Mesenchymal stem cell (in vitro differentiated cells and primary cell): ENCODE data around the gene IST1.
A peak's percentile ranks its signal among the peaks of the same experiment; 100 is the strongest.

Experiments
- DNase-seq: peaks from one replicate; pipeline ENCODE4 v3.0.0-alpha.2; 2013
- H2AFZ ChIP-seq: one replicate; pipeline ENCODE4 v1.6.1; 2013; ENCODE audit warnings: low read depth, mild to moderate bottlenecking, control low read depth, inconsistent platforms, low read length, moderate library complexity
- H2AK5ac ChIP-seq: 2 replicates; pipeline ENCODE4 v1.6.1; 2013; ENCODE audit warnings: low read length, moderate library complexity, mild to moderate bottlenecking, inconsistent platforms; ENCODE audit not compliant: severe bottlenecking
- H2BK120ac ChIP-seq: one replicate; pipeline ENCODE4 v1.6.1; 2013; ENCODE audit warnings: low read depth, mild to moderate bottlenecking, inconsistent platforms, low read length, moderate library complexity
- H2BK12ac ChIP-seq, 2 experiments: one replicate each; pipeline ENCODE4 v1.6.1; 2013; ENCODE audit warnings: inconsistent platforms in 2 of 2, low read length in 2 of 2, mild to moderate bottlenecking in 2 of 2, moderate library complexity in 2 of 2, control low read depth in 1 of 2
- H2BK15ac ChIP-seq: one replicate; pipeline ENCODE4 v1.6.1; 2013; ENCODE audit warnings: mild to moderate bottlenecking, low read depth, inconsistent platforms; ENCODE audit not compliant: poor library complexity, severe bottlenecking
- H2BK5ac ChIP-seq: 2 replicates; pipeline ENCODE4 v1.6.1; 2013; ENCODE audit warnings: low read depth, mild to moderate bottlenecking, low read length, control low read depth, inconsistent platforms; ENCODE audit not compliant: poor library complexity, severe bottlenecking
- H3K14ac ChIP-seq, 2 experiments: one replicate each; pipeline ENCODE4 v1.6.1; 2013; ENCODE audit warnings: inconsistent platforms in 2 of 2, low read length in 2 of 2, control low read depth in 1 of 2, mild to moderate bottlenecking in 1 of 2, moderate library complexity in 1 of 2
- H3K18ac ChIP-seq, 2 experiments: one replicate each; pipeline ENCODE4 v1.6.1; 2013; ENCODE audit warnings: inconsistent platforms in 2 of 2, low read length in 2 of 2, control low read depth in 1 of 2, low read depth in 1 of 2, mild to moderate bottlenecking in 1 of 2
- H3K23ac ChIP-seq, 2 experiments: one replicate each; pipeline ENCODE4 v1.6.1; 2013; ENCODE audit warnings: inconsistent platforms in 2 of 2, low read length in 2 of 2, mild to moderate bottlenecking in 2 of 2, moderate library complexity in 2 of 2, control low read depth in 1 of 2
- H3K27ac ChIP-seq: 2 replicates; pipeline ENCODE4 v1.5.1; 2013; ENCODE audit warnings: mild to moderate bottlenecking, moderate library complexity, low read length, control low read depth, inconsistent platforms; ENCODE audit not compliant: poor library complexity, severe bottlenecking
- H3K27me3 ChIP-seq, 2 experiments: 2 replicates each; pipeline versions ENCODE4 v1.6.1 to v1.7.0; 2013; ENCODE audit warnings: low read length in 2 of 2, mild to moderate bottlenecking in 2 of 2, moderate library complexity in 2 of 2, control low read depth in 1 of 2, inconsistent platforms in 1 of 2; ENCODE audit not compliant: control insufficient read depth in 1 of 2, insufficient read depth in 1 of 2
- H3K36me3 ChIP-seq, 2 experiments: 2 replicates each; pipeline versions ENCODE4 v1.6.1 to v1.7.0; 2013; ENCODE audit warnings: low read length in 2 of 2, control low read depth in 1 of 2, inconsistent platforms in 1 of 2, low read depth in 1 of 2, mild to moderate bottlenecking in 1 of 2; ENCODE audit not compliant: insufficient read depth in 2 of 2, control insufficient read depth in 1 of 2
- H3K4ac ChIP-seq, 2 experiments: one replicate each; pipeline ENCODE4 v1.6.1; 2013; ENCODE audit warnings: inconsistent platforms in 2 of 2, low read length in 2 of 2, mild to moderate bottlenecking in 2 of 2, moderate library complexity in 2 of 2, control low read depth in 1 of 2, low read depth in 1 of 2
- H3K4me1 ChIP-seq: 2 replicates; pipeline ENCODE4 v1.6.1; 2013; ENCODE audit warnings: low read depth, low read length, control low read depth; ENCODE audit not compliant: control insufficient read depth, insufficient read depth
- H3K4me2 ChIP-seq: 2 replicates; pipeline ENCODE4 v1.6.1; 2013; ENCODE audit warnings: low read length, mild to moderate bottlenecking, inconsistent platforms; ENCODE audit not compliant: poor library complexity, severe bottlenecking
- H3K4me3 ChIP-seq, 2 experiments: 2 replicates each; pipeline versions ENCODE4 v1.5.1 to v1.7.0; 2013; ENCODE audit warnings: low read length in 2 of 2, mild to moderate bottlenecking in 2 of 2, control low read depth in 1 of 2, low read depth in 1 of 2; ENCODE audit not compliant: insufficient read depth in 1 of 2
- H3K79me1 ChIP-seq: replicated peaks from 2 replicates; pipeline ENCODE4 v1.6.1; 2013; ENCODE audit warnings: mild to moderate bottlenecking, control low read depth, low read length, inconsistent platforms; ENCODE audit not compliant: poor library complexity, severe bottlenecking
- H3K9ac ChIP-seq: 2 replicates; pipeline ENCODE4 v1.7.0; 2013; ENCODE audit warnings: mild to moderate bottlenecking, low read length, moderate library complexity
- H3K9me3 ChIP-seq: 2 replicates; pipeline ENCODE4 v1.7.0; 2013; ENCODE audit warnings: mild to moderate bottlenecking, low read length; ENCODE audit not compliant: control insufficient read depth
- H4K8ac ChIP-seq: one replicate; pipeline ENCODE4 v1.6.1; 2013; ENCODE audit warnings: inconsistent platforms, mild to moderate bottlenecking, low read length, moderate library complexity
- H4K91ac ChIP-seq: one replicate; pipeline ENCODE4 v1.6.1; 2013; ENCODE audit warnings: mild to moderate bottlenecking, low read length, inconsistent platforms
- WGBS: methylation state at CpG from one replicate; pipeline ENCODE4 v1.1.7; 2013; ENCODE audit warnings: mixed read lengths; 5-methylcytosine and 5-hydroxymethylcytosine counted together

The IST1 gene

GRCh38 chr16:71945616-71946015, 50.3 kb downstream of the IST1 start:
- Histone ChIP-seq H3K36me3 (no peaks in the 10 kb centered on the region), H3K4ac (no peak overlapping the region), H3K9me3 (no peaks in the 10 kb centered on the region), H2BK120ac (no peak overlapping the region), H4K8ac (no peak overlapping the region), H3K4me2 (no peak overlapping the region), H3K27ac (no peak overlapping the region), H3K9ac (no peak overlapping the region), H3K79me1 (no peaks in the 10 kb centered on the region), H2BK12ac (no peak overlapping the region), H4K91ac (no peak overlapping the region), H3K18ac (no peak overlapping the region), H2BK5ac (no peak overlapping the region), H3K4me3 (no peak overlapping the region), H3K23ac (no peak overlapping the region), H2BK15ac (no peak overlapping the region), H3K4me1 (no peaks in the 10 kb centered on the region), H2AK5ac (no peak overlapping the region), H3K27me3 (no peaks in the 10 kb centered on the region), H2AFZ (no peak overlapping the region), H3K14ac (no peak overlapping the region)
- 64% methylated on average over 5 of the region's 6 CpGs for WGBS
- DNase-seq, result peak; percentile 23

- WGBS, result 48% methylated on average over 2 of the region's 5 CpGs
Measured at GRCh38 chr16:71952825-71953224, 57.5 kb downstream of the IST1 start.

GRCh38 chr16:71954180-71954579, 58.8 kb downstream of the IST1 start:
- H3K4me1 ChIP-seq, result no peaks in the 10 kb centered on the region
- no peak overlapping the region for H2BK5ac ChIP-seq
- no peak overlapping the region for H4K8ac ChIP-seq
- no peaks in the 10 kb centered on the region for H3K9me3 ChIP-seq
- H3K18ac ChIP-seq, result no peak overlapping the region
- H3K27ac ChIP-seq, result no peak overlapping the region
- no peak overlapping the region for H3K4ac ChIP-seq
- H2BK120ac ChIP-seq, result no peak overlapping the region
- no peak overlapping the region for H2BK15ac ChIP-seq
- H3K23ac ChIP-seq, result peak overlapping the region in 1 of 2 experiments; percentile 24
- H3K9ac ChIP-seq, result no peak overlapping the region
- 91% methylated on average over 2 of the region's 5 CpGs for WGBS
- no peaks in the 10 kb centered on the region for H3K79me1 ChIP-seq
- H3K4me2 ChIP-seq, result no peak overlapping the region
- H2AK5ac ChIP-seq, result no peak overlapping the region
- no peak overlapping the region for H3K4me3 ChIP-seq
- H3K14ac ChIP-seq, result no peak overlapping the region
- H2AFZ ChIP-seq, result no peak overlapping the region
- no peaks in the 10 kb centered on the region for H3K27me3 ChIP-seq
- no peak overlapping the region for H2BK12ac ChIP-seq
- no peak overlapping the region for H4K91ac ChIP-seq
- no peak for DNase-seq
- H3K36me3 ChIP-seq, result no peaks in the 10 kb centered on the region

More at GRCh38 chr16:71952825-71953224, 57.5 kb downstream of the IST1 start:
- no peak for DNase-seq
- Histone ChIP-seq H2BK15ac (no peak overlapping the region), H3K4me3 (no peak overlapping the region), H3K27ac (no peak overlapping the region), H3K4me1 (no peaks in the 10 kb centered on the region), H3K4ac (no peak overlapping the region), H3K36me3 (no peaks in the 10 kb centered on the region), H2BK12ac (no peak overlapping the region), H4K8ac (no peak overlapping the region), H3K27me3 (no peaks in the 10 kb centered on the region), H3K14ac (no peak overlapping the region), H2BK5ac (no peak overlapping the region), H3K9ac (no peak overlapping the region), H3K79me1 (no peaks in the 10 kb centered on the region), H3K23ac (no peak overlapping the region), H3K4me2 (no peak overlapping the region), H2BK120ac (no peak overlapping the region), H2AK5ac (no peak overlapping the region), H2AFZ (no peak overlapping the region), H4K91ac (no peak overlapping the region), H3K18ac (no peak overlapping the region), H3K9me3 (no peaks in the 10 kb centered on the region)

GRCh38 chr16:71954699-71955195, 59.4 kb downstream of the IST1 start:
- H3K18ac ChIP-seq, result no peak overlapping the region
- DNase-seq, result no peak
- H4K8ac ChIP-seq, result no peak overlapping the region
- no peak overlapping the region for H3K23ac ChIP-seq
- H3K4me3 ChIP-seq, result no peak overlapping the region
- no peak overlapping the region for H2BK5ac ChIP-seq
- H2BK120ac ChIP-seq, result no peak overlapping the region
- no peaks in the 10 kb centered on the region for H3K36me3 ChIP-seq
- H2BK12ac ChIP-seq, result no peak overlapping the region
- H2AK5ac ChIP-seq, result no peak overlapping the region
- H3K4ac ChIP-seq, result no peak overlapping the region
- H3K9me3 ChIP-seq, result no peaks in the 10 kb centered on the region
- no peak overlapping the region for H4K91ac ChIP-seq
- H3K4me1 ChIP-seq, result no peaks in the 10 kb centered on the region
- no peak overlapping the region for H3K14ac ChIP-seq
- no peaks in the 10 kb centered on the region for H3K79me1 ChIP-seq
- no peak overlapping the region for H2AFZ ChIP-seq
- H3K27me3 ChIP-seq, result no peaks in the 10 kb centered on the region
- H3K27ac ChIP-seq, result no peak overlapping the region
- H3K9ac ChIP-seq, result no peak overlapping the region
- no peak overlapping the region for H2BK15ac ChIP-seq
- H3K4me2 ChIP-seq, result no peak overlapping the region
